T follicular helper cell (primary cell): Measurements from ENCODE around the gene SFTPB.
A peak's percentile ranks its signal among the peaks of the same experiment; 100 is the strongest.

Experiments
- DNase-seq: peaks from one replicate; pipeline ENCODE4 v3.0.0-alpha.2; 2020; ENCODE audit warnings: low read depth

The SFTPB gene

DNA sequence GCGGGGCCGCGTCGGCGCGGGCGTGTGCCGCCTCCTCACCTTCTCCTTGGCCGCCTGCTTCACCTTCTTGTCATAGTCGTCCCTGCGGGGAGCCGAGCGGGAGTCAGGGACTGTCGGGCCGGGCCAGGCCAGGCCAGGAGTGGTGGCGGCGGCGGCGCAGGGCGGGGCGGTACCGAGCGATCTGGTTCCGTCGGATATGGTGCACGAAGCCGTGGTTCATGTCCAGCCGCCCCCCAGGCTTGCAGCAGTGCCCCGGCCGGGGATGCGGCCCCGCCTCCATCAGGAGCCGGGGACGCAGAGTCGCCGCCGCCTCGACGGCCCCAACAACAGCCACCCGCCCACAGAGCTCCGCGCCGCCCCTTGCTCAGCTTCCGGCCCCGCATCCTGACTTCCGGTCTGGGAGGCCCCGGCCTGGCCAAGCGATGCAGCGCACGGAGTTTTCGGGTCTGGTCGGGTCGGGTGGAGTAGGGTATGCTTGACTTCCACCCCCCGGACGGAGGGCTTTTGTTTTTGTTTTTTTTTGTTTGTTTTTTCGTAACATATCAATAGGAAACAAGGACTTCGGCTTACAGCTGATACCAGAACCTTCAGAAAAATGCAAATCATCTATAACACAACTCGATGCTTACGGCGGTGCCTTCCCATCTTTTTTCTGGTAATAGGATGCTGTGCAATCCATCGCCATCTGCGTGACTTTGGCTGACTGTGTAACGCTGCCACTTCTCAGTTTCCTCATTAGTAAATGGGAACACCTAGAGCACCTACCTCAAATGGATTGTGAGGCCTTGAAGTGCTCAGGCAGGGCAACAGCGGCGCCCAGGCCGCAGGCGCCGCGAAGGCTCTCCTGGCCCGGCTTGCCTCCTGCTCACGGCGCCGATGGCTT, 56.1 kb downstream of the SFTPB start, which contains the start of gene C2orf68:
Gene C2orf68 (minus strand): TSS at position 362 of the 883 bp plus-strand sequence. CDS start 82 bp downstream, at position 280.
- DNase-seq, result peak; percentile 67

DNA sequence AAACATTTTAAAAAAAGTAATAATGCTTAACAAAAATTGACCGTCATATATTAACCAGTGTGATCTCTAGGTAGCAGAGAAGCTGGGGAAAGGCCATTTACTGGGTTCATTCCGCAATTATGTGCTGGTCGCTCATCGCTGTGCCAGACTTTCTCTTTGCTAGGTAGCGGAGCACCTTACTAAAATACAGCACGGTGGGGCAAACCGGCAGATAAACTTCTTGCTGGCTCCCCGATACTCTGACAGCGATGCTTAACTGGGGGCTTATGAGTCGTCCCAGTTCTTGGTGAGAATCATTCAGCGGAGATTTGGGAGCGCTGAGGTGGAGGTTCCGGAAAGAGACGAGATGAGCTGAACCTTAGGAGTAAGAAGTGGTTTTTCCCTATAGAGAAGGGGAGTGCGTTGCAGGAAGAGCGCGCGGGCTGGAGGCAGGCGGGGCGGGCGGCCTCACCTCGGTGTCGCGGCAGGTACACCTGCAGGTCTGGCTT, 56.7 kb downstream of the SFTPB start:
- DNase-seq, result no peak
